IMR-90 (cell line): ENCODE results near the gene SPTSSB. TPM values are rescaled to one million over a fixed set of nuclear protein-coding genes. Genes with fewer than 3 reads are reported as not detected.

Experiments used
- ATAC-seq: fragments of 200-7000 bp; cut with Tn5 transposase; 2 replicates; pipeline ENCODE4 v1.9.1; 2020; ENCODE audit warnings: low read depth, mild to moderate bottlenecking, moderate library complexity
- BruUV-seq: library from RNA; stranded (reverse); fragments of 400-500 nt; replicated peaks from 2 replicates; lab custom pipeline; 2021; lab: Mats Ljungman, UMichigan
- CTCF ChIA-PET: fragments of 300-600 bp; formaldehyde crosslinking; extraction: SDS; loops from one replicate; lab custom pipeline; 2021; ENCODE audit warnings: antibody characterized with exemption; lab: Yijun Ruan, JAX
- POLR2A ChIA-PET: fragments of 300-600 bp; sonication (Branson Sonifier 250); formaldehyde crosslinking; loops from one replicate; lab custom pipeline; 2022; ENCODE audit warnings: antibody characterized with exemption; ENCODE audit not compliant: unreplicated experiment; lab: Charles Lee
- DNase-seq: peaks from one replicate; pipeline ENCODE4 v3.0.0; 2013
- H2AFZ ChIP-seq: replicated peaks from 2 replicates; pipeline ENCODE3; 2013; ENCODE audit warnings: low read length, mild to moderate bottlenecking; ENCODE audit not compliant: poor library complexity
- H2AK5ac ChIP-seq: 2 replicates; pipeline ENCODE4 v1.6.1; 2013; ENCODE audit warnings: low read depth, low read length, inconsistent platforms
- H2AK9ac ChIP-seq: replicated peaks from 2 replicates; pipeline ENCODE3; 2013; ENCODE audit warnings: mild to moderate bottlenecking, low read depth, low read length, moderate library complexity; ENCODE audit not compliant: poor library complexity
- H2BK120ac ChIP-seq: 2 replicates; pipeline ENCODE4 v1.6.1; 2013; ENCODE audit warnings: low read depth, low read length, inconsistent platforms
- H2BK15ac ChIP-seq: 3 replicates; pipeline ENCODE4 v1.6.1; 2013; ENCODE audit warnings: low read depth, low read length, inconsistent platforms
- H2BK20ac ChIP-seq: 2 replicates; pipeline ENCODE4 v1.6.1; 2013; ENCODE audit warnings: low read depth, mild to moderate bottlenecking, inconsistent platforms, low read length, moderate library complexity
- H2BK5ac ChIP-seq: 2 replicates; pipeline ENCODE4 v1.6.1; 2013; ENCODE audit warnings: mild to moderate bottlenecking, low read depth, low read length, inconsistent platforms; ENCODE audit not compliant: poor library complexity, severe bottlenecking
- H3K14ac ChIP-seq: replicated peaks from 2 replicates; pipeline ENCODE4 v1.6.1; 2013; ENCODE audit warnings: low read depth, low read length, inconsistent platforms
- H3K18ac ChIP-seq: 2 replicates; pipeline ENCODE4 v1.6.1; 2013; ENCODE audit warnings: low read depth, low read length, control low read depth
- H3K23ac ChIP-seq: 2 replicates; pipeline ENCODE4 v1.6.1; 2013; ENCODE audit warnings: low read depth, low read length, inconsistent platforms
- H3K27ac ChIP-seq: 2 replicates; pipeline ENCODE4 v1.5.1; 2013; ENCODE audit warnings: mild to moderate bottlenecking, control low read depth, low read length; ENCODE audit not compliant: insufficient read depth
- H3K27me3 ChIP-seq: 2 replicates; pipeline ENCODE4 v1.6.1; 2013; ENCODE audit warnings: low read length; ENCODE audit not compliant: control insufficient read depth, insufficient read depth
- H3K36me3 ChIP-seq: 2 replicates; pipeline ENCODE4 v1.6.1; 2013; ENCODE audit warnings: low read length, mixed read lengths; ENCODE audit not compliant: control insufficient read depth, insufficient read depth
- H3K4ac ChIP-seq: 2 replicates; pipeline ENCODE4 v1.6.1; 2013; ENCODE audit warnings: low read depth, low read length, inconsistent platforms
- H3K4me1 ChIP-seq: 2 replicates; pipeline ENCODE4 v1.6.1; 2013; ENCODE audit warnings: low read length, mixed read lengths; ENCODE audit not compliant: control insufficient read depth, insufficient read depth
- H3K4me2 ChIP-seq: 2 replicates; pipeline ENCODE4 v1.6.1; 2013; ENCODE audit warnings: low read depth, mild to moderate bottlenecking, control low read depth, low read length, moderate library complexity
- H3K4me3 ChIP-seq: 2 replicates; pipeline ENCODE4 v1.5.1; 2013; ENCODE audit warnings: low read depth, mild to moderate bottlenecking, control low read depth, low read length, moderate library complexity; ENCODE audit not compliant: insufficient read depth
- H3K56ac ChIP-seq: 2 replicates; pipeline ENCODE4 v1.6.1; 2013; ENCODE audit warnings: low read length, inconsistent platforms; ENCODE audit not compliant: insufficient read depth; ENCODE audit errors: extremely low read depth
- H3K79me1 ChIP-seq, 2 experiments: 2 replicates each; pipeline ENCODE4 v1.6.1; 2013; ENCODE audit warnings: low read length in 2 of 2, inconsistent platforms in 1 of 2, low read depth in 1 of 2
- H3K9ac ChIP-seq: 2 replicates; pipeline ENCODE4 v1.6.1; 2013; ENCODE audit warnings: low read depth, low read length, control low read depth
- H3K9me1 ChIP-seq: 2 replicates; pipeline ENCODE4 v1.6.1; 2013; ENCODE audit warnings: low read length, inconsistent platforms; ENCODE audit not compliant: insufficient read depth
- H3K9me3 ChIP-seq: 2 replicates; pipeline ENCODE4 v1.6.1; 2013; ENCODE audit warnings: low read length; ENCODE audit not compliant: control insufficient read depth, insufficient read depth
- H4K20me1 ChIP-seq: 2 replicates; pipeline ENCODE4 v1.6.1; 2013; ENCODE audit warnings: low read length, inconsistent platforms; ENCODE audit not compliant: insufficient read depth
- H4K5ac ChIP-seq: 2 replicates; pipeline ENCODE4 v1.6.1; 2013; ENCODE audit warnings: mild to moderate bottlenecking, low read depth, low read length, control low read depth
- H4K8ac ChIP-seq, 2 experiments: 2 replicates each; pipeline ENCODE4 v1.6.1; 2013; ENCODE audit warnings: low read depth in 2 of 2, low read length in 2 of 2, control low read depth in 1 of 2, inconsistent platforms in 1 of 2
- H4K91ac ChIP-seq: 2 replicates; pipeline ENCODE4 v1.6.1; 2013; ENCODE audit warnings: low read depth, low read length, inconsistent platforms; ENCODE audit not compliant: insufficient read depth
- CEBPB ChIP-seq: IDR thresholded peaks from 2 replicates; pipeline ENCODE4 v1.6.1; 2012; ENCODE audit warnings: low read depth, low read length, improper control_type of control experiment
- MAZ ChIP-seq: IDR thresholded peaks from 2 replicates; pipeline ENCODE4 v1.6.1; 2012; ENCODE audit warnings: low read depth, mild to moderate bottlenecking, low read length, improper control_type of control experiment, moderate library complexity, borderline replicate concordance
- POLR2A ChIP-seq: IDR thresholded peaks from 2 replicates; pipeline ENCODE4 v1.6.1; 2012; ENCODE audit warnings: mild to moderate bottlenecking, low read depth, low read length
- RCOR1 ChIP-seq: IDR thresholded peaks from 2 replicates; pipeline ENCODE4 v1.6.1; 2012; ENCODE audit warnings: mild to moderate bottlenecking, low read length, improper control_type of control experiment; ENCODE audit not compliant: insufficient replicate concordance
- WGBS, 2 experiments: methylation state at CpG; one replicate each; pipeline versions ENCODE4 v1.1.5 to v1.1.7; 2013; ENCODE audit warnings: missing lambda C conversion rate in 2 of 2; ENCODE audit not compliant: insufficient read length in 1 of 2; ENCODE audit errors: extremely low coverage in 2 of 2; 5-methylcytosine and 5-hydroxymethylcytosine counted together
- dilution Hi-C: fragments of 300-500 bp; cut with HindIII; formaldehyde crosslinking; loops from one replicate; pipeline ENCODE4 v1.14.3; 2018; ENCODE audit warnings: low sequenced_read_pairs; ENCODE audit not compliant: unreplicated experiment
- in situ Hi-C: fragments of 300-500 bp; cut with MboI; formaldehyde crosslinking; loops from 3 replicates; pipeline ENCODE4 v1.14.3; 2019; ENCODE audit warnings: low sequenced_read_pairs, inconsistent platforms, mixed read lengths
- intact Hi-C: fragments of 100-400 bp; cut with micrococcal nuclease; formaldehyde crosslinking; loops from 2 replicates; pipeline ENCODE4 v1.10.0; 2022
- polyA plus RNA-seq, 3 experiments: library from polyadenylated mRNA; depleted of rRNA; stranded (reverse); fragments of >200 nt; gene quantifications; 2 replicates each; pipeline ENCODE4 v1.2.3, GENCODE V29; 2012; ENCODE audit warnings: low replicate concordance in 1 of 3
- total RNA-seq: library from RNA; depleted of rRNA; stranded (reverse); fragments of >200 nt; gene quantifications from 2 replicates; pipeline ENCODE4 v1.2.3, GENCODE V29; 2012
- TF ChIP-seq, protein P1 (sequence below): fragments of 150-350 bp; IDR thresholded peaks from 2 replicates; pipeline ENCODE4 v1.6.1; 2016; ENCODE audit warnings: low read depth, mild to moderate bottlenecking, low read length, moderate library complexity, borderline replicate concordance
- TF ChIP-seq, protein P2 (sequence below): fragments of 150-350 bp; IDR thresholded peaks from 2 replicates; pipeline ENCODE4 v1.6.1; 2017; ENCODE audit warnings: mild to moderate bottlenecking, antibody characterized with exemption, low read length, low read depth
- TF ChIP-seq, protein P3 (sequence below): conservative IDR thresholded peaks from 2 replicates; pipeline ENCODE4 v1.5.1; 2012; ENCODE audit warnings: mild to moderate bottlenecking, low read depth, low read length, improper control_type of control experiment

SPTSSB gene
- total and polyA plus RNA-seq, 2 of the 4 experiments (the other 2 are of a cell fraction) = not detected

DNA sequence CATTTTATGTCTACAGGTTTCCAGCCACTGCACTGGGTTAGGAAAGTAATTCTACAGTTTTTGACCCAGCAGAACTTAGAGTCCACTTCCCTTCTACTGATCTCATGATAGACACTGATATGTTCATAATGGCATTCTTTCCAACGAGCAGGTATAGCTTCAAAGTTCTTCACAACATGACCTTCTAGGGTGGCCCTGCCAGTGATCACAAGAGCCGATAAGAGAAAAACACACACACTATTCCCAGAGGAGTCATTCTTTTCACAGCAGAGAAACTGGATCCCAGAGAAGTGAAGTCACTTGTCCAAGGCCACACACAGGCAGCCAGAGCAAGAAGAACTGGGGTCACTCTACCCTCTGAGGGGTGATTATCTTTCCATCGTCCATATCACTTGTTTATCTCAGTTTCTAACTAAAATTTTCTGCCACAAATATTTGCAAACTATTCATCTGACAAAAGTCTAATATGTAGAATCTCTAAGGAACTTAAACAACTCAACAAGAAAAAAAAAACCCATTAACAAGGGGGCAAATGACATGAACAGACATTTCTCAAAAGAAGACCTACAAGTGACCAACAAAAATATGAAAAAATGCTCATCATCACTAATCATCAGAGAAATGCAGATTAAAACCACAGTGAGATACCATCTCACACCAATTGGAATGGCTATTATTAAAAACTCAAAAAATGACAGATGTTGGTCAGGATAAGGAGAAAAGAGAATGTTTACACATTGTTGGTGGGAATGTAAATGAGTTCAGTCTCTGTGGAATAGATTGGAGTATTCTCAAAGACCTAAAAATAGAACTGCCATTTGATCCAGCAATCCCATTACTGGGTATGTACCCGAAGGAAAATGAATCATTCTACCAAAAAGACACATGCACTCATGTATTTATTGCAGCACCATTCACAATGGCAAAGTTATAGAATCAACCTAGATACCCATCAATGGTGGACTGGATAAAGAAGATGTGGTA lies 31.5 kb downstream of the SPTSSB start:
- WGBS, 2 experiments = no CpG with 5 or more reads among the region's 4 CpGs
- H2AK5ac ChIP-seq = no peak overlapping the region
- H4K91ac ChIP-seq = no peak overlapping the region
- H4K8ac ChIP-seq = no peak overlapping the region
- POLR2A ChIA-PET = no interaction called here
- no peaks in the 10 kb centered on the region for H4K20me1 ChIP-seq
- no peaks in the 10 kb centered on the region for H3K9me3 ChIP-seq
- H3K23ac ChIP-seq = no peak overlapping the region
- no peaks in the 10 kb centered on the region for H3K27me3 ChIP-seq
- no peak overlapping the region for H3K56ac ChIP-seq
- H3K14ac ChIP-seq = no peak overlapping the region
- no peak overlapping the region for H3K4me3 ChIP-seq
- no peaks in the 10 kb centered on the region for H3K36me3 ChIP-seq
- CTCF ChIA-PET = interaction anchor here (0.7 to 0.8 kb wide), 2 partner anchors 10 to 613 kb away, joined by 3 to 4 read pairs; no protein-coding TSS in a partner anchor
- no peak overlapping the region for H2BK120ac ChIP-seq
- no peak overlapping the region for H2BK15ac ChIP-seq
- no peak overlapping the region for H3K4ac ChIP-seq
- no peaks in the 10 kb centered on the region for H3K9me1 ChIP-seq
- H2AK9ac ChIP-seq = no peak overlapping the region
- TF ChIP-seq RCOR1 (no peak), MAZ (no peak), POLR2A (no peak), CEBPB (no peak)
- TF ChIP-seq, protein P1, sequence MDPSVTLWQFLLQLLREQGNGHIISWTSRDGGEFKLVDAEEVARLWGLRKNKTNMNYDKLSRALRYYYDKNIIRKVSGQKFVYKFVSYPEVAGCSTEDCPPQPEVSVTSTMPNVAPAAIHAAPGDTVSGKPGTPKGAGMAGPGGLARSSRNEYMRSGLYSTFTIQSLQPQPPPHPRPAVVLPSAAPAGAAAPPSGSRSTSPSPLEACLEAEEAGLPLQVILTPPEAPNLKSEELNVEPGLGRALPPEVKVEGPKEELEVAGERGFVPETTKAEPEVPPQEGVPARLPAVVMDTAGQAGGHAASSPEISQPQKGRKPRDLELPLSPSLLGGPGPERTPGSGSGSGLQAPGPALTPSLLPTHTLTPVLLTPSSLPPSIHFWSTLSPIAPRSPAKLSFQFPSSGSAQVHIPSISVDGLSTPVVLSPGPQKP = no peak
- TF ChIP-seq, protein P2, sequence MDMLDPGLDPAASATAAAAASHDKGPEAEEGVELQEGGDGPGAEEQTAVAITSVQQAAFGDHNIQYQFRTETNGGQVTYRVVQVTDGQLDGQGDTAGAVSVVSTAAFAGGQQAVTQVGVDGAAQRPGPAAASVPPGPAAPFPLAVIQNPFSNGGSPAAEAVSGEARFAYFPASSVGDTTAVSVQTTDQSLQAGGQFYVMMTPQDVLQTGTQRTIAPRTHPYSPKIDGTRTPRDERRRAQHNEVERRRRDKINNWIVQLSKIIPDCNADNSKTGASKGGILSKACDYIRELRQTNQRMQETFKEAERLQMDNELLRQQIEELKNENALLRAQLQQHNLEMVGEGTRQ = no peak
- TF ChIP-seq, protein P3, sequence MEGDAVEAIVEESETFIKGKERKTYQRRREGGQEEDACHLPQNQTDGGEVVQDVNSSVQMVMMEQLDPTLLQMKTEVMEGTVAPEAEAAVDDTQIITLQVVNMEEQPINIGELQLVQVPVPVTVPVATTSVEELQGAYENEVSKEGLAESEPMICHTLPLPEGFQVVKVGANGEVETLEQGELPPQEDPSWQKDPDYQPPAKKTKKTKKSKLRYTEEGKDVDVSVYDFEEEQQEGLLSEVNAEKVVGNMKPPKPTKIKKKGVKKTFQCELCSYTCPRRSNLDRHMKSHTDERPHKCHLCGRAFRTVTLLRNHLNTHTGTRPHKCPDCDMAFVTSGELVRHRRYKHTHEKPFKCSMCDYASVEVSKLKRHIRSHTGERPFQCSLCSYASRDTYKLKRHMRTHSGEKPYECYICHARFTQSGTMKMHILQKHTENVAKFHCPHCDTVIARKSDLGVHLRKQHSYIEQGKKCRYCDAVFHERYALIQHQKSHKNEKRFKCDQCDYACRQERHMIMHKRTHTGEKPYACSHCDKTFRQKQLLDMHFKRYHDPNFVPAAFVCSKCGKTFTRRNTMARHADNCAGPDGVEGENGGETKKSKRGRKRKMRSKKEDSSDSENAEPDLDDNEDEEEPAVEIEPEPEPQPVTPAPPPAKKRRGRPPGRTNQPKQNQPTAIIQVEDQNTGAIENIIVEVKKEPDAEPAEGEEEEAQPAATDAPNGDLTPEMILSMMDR = no peak
- H3K4me2 ChIP-seq = no peak overlapping the region
- no peak overlapping the region for H2AFZ ChIP-seq
- dilution Hi-C loops = no loop called here
- H3K4me1 ChIP-seq = no peaks in the 10 kb centered on the region
- intact Hi-C loops = no loop called here
- H3K9ac ChIP-seq = no peak overlapping the region
- no peak for ATAC-seq
- no peak overlapping the region for H2BK20ac ChIP-seq
- no peak for DNase-seq
- no peaks in the 10 kb centered on the region for H3K79me1 ChIP-seq
- no peak overlapping the region for H2BK5ac ChIP-seq
- no TSS peak for BruUV-seq
- H4K5ac ChIP-seq = no peak overlapping the region
- H3K18ac ChIP-seq = no peak overlapping the region
- no peak overlapping the region for H3K27ac ChIP-seq
- in situ Hi-C loops = no loop called here
